Body of pancreas (tissue), 4 donors: ENCODE results near the gene TASP1. TPM values are rescaled to one million over a fixed set of nuclear protein-coding genes. Genes with fewer than 3 reads are reported as not detected.

Experiments used
- ATAC-seq: fragments of 150-250 bp; one replicate; pipeline ENCODE4 v1.9.1; 2016
- DNase-seq, 4 donors: peaks; one replicate each; pipeline ENCODE4 v3.0.0-alpha.2; 2019
- H3K27ac ChIP-seq, 4 donors: fragments of 200-600 bp; sonication (generic); 1 replicate in 3 of 4; 2 replicates in 1 of 4; pipeline versions ENCODE4 v1.5.1 to v1.6.1; 2016 to 2019; ENCODE audit warnings: mild to moderate bottlenecking in 1 of 4, mixed read lengths in 1 of 4, moderate library complexity in 1 of 4
- H3K27me3 ChIP-seq, 2 donors: fragments of 200-600 bp; sonication (generic); one replicate each; pipeline ENCODE4 v1.6.0; 2016; ENCODE audit warnings: mild to moderate bottlenecking in 1 of 2
- H3K36me3 ChIP-seq, 2 donors: fragments of 200-600 bp; sonication (generic); replicated peaks in 1 of 2; 2 replicates each; pipeline ENCODE4 v1.5.1; 2016; ENCODE audit warnings: low read depth in 2 of 2; ENCODE audit not compliant: insufficient read depth in 1 of 2
- H3K4me1 ChIP-seq: fragments of 200-600 bp; sonication (generic); one replicate; pipeline ENCODE4 v1.6.0; 2016
- H3K4me3 ChIP-seq, 2 donors: fragments of 200-600 bp; sonication (generic); 1 replicate in 1 of 2; 2 replicates in 1 of 2; pipeline ENCODE4 v1.5.1; 2016 to 2019
- H3K9me3 ChIP-seq, 3 donors: fragments of 200-600 bp; sonication (generic); 1 replicate in 2 of 3; 2 replicates in 1 of 3; pipeline ENCODE4 v1.5.1; 2016
- POLR2A ChIP-seq, 3 donors: fragments of 450-650 bp; IDR thresholded peaks; one replicate each; pipeline ENCODE4 v1.6.1; 2016; ENCODE audit warnings: antibody characterized with exemption in 3 of 3, mild to moderate bottlenecking in 2 of 3
- WGBS, 2 donors: methylation state at CpG; one replicate each; pipeline ENCODE4 v1.1.5; 2017; 5-methylcytosine and 5-hydroxymethylcytosine counted together
- intact Hi-C: fragments of 100-400 bp; cut with DNase I; formaldehyde crosslinking; loops from one replicate; pipeline ENCODE4 v1.15.1; 2023
- total RNA-seq, 2 donors: library from RNA; depleted of rRNA; stranded (reverse); fragments of >200 nt; gene quantifications; one replicate each; pipeline ENCODE4 v1.1.0, GENCODE V29; 2016
- TF ChIP-seq, protein P1 (sequence below), 7 experiments: fragments of 450-650 bp in 4 of 7; fragments of 200-600 bp in 3 of 7; sonication (generic) in 3 of 7; IDR thresholded peaks; one replicate each; pipeline ENCODE4 v1.5.1; 2016 to 2019; ENCODE audit warnings: antibody characterized with exemption in 7 of 7

TASP1 gene
- total RNA-seq, 2 donors from 2014 or later, result 8.0 to 11.5 TPM

DNA sequence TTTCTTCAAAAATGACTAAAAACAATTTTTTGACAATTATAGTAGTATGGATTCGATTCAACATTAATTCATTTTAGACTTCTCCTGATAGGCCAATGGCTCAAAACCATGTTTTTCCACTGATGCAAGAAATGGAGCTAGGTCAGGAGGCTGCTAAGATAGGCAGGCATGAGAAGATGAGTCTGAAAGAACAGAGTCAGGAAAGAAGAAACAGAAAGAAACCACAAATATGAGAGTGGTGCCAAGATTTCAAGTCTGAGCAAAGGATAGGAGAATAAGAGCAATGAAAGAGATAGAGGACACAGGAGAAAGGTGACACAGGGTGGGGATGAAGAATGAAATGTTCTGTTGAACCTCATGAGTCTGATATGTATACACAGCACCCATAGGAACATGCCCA is 112.2 kb downstream of the TASP1 start:
- no peaks in the 10 kb centered on the region for H3K9me3 ChIP-seq
- H3K27me3 ChIP-seq, result no peaks in the 10 kb centered on the region
- no peak overlapping the region for H3K27ac ChIP-seq
- intact Hi-C loops, result no loop called here
- no peak for DNase-seq
- H3K36me3 ChIP-seq, result peaks cover 0 to 2% of the 10 kb centered on the region in 2 donors
- ATAC-seq, result no peak
- no peak overlapping the region for H3K4me3 ChIP-seq
- WGBS, 2 donors, result 89% methylated on average over 1 of the region's 1 CpG
- no peak for TF ChIP-seq POLR2A (IDR thresholded peaks at IDR 0.05)
- TF ChIP-seq, protein P1, sequence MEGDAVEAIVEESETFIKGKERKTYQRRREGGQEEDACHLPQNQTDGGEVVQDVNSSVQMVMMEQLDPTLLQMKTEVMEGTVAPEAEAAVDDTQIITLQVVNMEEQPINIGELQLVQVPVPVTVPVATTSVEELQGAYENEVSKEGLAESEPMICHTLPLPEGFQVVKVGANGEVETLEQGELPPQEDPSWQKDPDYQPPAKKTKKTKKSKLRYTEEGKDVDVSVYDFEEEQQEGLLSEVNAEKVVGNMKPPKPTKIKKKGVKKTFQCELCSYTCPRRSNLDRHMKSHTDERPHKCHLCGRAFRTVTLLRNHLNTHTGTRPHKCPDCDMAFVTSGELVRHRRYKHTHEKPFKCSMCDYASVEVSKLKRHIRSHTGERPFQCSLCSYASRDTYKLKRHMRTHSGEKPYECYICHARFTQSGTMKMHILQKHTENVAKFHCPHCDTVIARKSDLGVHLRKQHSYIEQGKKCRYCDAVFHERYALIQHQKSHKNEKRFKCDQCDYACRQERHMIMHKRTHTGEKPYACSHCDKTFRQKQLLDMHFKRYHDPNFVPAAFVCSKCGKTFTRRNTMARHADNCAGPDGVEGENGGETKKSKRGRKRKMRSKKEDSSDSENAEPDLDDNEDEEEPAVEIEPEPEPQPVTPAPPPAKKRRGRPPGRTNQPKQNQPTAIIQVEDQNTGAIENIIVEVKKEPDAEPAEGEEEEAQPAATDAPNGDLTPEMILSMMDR (IDR thresholded peaks at IDR 0.05), result no peak
- H3K4me1 ChIP-seq, result no peaks in the 10 kb centered on the region

- Histone ChIP-seq H3K27ac (no peak overlapping the region), H3K9me3 (no peaks in the 10 kb centered on the region), H3K4me3 (no peak overlapping the region), H3K4me1 (no peaks in the 10 kb centered on the region), H3K36me3 (peaks cover 0 to 2% of the 10 kb centered on the region in 2 donors), H3K27me3 (no peaks in the 10 kb centered on the region)
- intact Hi-C loops, result no loop called here
- 93 to 94% methylated on average over 4 of the region's 4 CpGs for WGBS, 2 donors
- ATAC-seq (no peak), DNase-seq (no peak)
- TF ChIP-seq, protein P1 (IDR thresholded peaks at IDR 0.05), result no peak
- TF ChIP-seq POLR2A (IDR thresholded peaks at IDR 0.05), result no peak
Observed at GRCh38 chr20:13525225-13525940, 113.3 kb downstream of the TASP1 start.

DNA sequence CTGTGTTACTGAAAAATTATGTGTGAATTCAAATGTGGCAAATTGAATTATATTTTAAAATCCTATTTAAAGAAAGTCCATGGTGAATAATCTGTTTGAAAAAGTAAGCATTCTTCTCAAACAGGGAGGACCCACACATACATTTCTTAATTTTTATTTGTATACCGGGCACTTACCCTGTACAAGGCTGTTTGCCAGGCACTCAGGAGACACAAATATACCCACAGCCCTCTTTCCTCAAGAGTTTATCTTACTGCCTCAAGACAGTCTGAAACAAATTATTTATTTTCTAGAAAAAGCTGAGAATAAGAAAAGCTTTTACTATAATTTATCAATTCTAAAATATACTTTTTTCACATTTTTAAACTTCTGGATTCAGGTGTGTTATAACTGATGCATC is 114.4 kb downstream of the TASP1 start:
- DNase-seq (no peak), ATAC-seq (no peak)
- WGBS, 2 donors, result 100% methylated on average over 1 of the region's 1 CpG
- Histone ChIP-seq H3K9me3 (no peaks in the 10 kb centered on the region), H3K4me1 (no peaks in the 10 kb centered on the region), H3K27ac (no peak overlapping the region), H3K4me3 (no peak overlapping the region), H3K36me3 (peaks cover 0 to 2% of the 10 kb centered on the region in 2 donors), H3K27me3 (no peaks in the 10 kb centered on the region)
- intact Hi-C loops, result no loop called here
- TF ChIP-seq, protein P1 (IDR thresholded peaks at IDR 0.05), result no peak
- TF ChIP-seq POLR2A (IDR thresholded peaks at IDR 0.05), result no peak

GRCh38 chr20:13517831-13518230 is 120.9 kb downstream of the TASP1 start:
- no peaks in the 10 kb centered on the region for H3K4me1 ChIP-seq
- no peak overlapping the region for H3K4me3 ChIP-seq
- TF ChIP-seq, protein P1 (IDR thresholded peaks at IDR 0.05), result no peak
- no peak for TF ChIP-seq POLR2A (IDR thresholded peaks at IDR 0.05)
- ATAC-seq, result no peak
- intact Hi-C loops, result no loop called here
- DNase-seq, result no peak
- H3K36me3 ChIP-seq, result peaks cover 0 to 3% of the 10 kb centered on the region in 2 donors
- no peaks in the 10 kb centered on the region for H3K27me3 ChIP-seq
- H3K27ac ChIP-seq, result no peak overlapping the region
- H3K9me3 ChIP-seq, result no peaks in the 10 kb centered on the region
